C4-2B (cell line): Measurements from ENCODE around the gene HEBP2.
A peak's percentile ranks its signal among the peaks of the same experiment; 100 is the strongest.

Source experiments
- H3K27ac ChIP-seq: fragments of 450-650 bp; 2 replicates; pipeline ENCODE4 v1.5.1; 2017
- ZFX ChIP-seq: fragments of 450-650 bp; IDR thresholded peaks from 2 replicates; pipeline ENCODE4 v1.6.1; 2017
- TF ChIP-seq, protein P1 (sequence below): fragments of 450-650 bp; conservative IDR thresholded peaks from 2 replicates; pipeline ENCODE4 v1.5.1; 2017; ENCODE audit warnings: mild to moderate bottlenecking

HEBP2 gene

DNA sequence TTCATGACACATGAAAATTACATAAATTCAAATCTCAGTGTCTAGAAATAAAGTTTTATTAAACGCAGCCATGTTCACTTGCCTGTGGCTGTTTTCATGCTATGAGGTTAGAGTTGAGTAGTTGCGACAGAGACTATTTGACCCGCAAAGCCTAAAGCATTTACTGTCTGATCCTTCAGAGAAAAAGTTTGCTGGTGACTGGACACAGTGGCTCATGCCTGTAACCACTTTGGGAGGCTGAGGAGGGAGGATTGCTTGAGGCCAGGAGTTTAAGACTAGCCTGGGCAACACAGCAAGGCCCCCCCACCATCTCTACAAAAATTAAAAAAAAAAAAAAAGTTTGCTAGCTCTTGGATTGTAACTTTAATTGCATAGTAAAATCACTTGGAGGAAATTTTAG, 17.1 kb upstream of the HEBP2 start:
- no peak for TF ChIP-seq ZFX
- TF ChIP-seq, protein P1, sequence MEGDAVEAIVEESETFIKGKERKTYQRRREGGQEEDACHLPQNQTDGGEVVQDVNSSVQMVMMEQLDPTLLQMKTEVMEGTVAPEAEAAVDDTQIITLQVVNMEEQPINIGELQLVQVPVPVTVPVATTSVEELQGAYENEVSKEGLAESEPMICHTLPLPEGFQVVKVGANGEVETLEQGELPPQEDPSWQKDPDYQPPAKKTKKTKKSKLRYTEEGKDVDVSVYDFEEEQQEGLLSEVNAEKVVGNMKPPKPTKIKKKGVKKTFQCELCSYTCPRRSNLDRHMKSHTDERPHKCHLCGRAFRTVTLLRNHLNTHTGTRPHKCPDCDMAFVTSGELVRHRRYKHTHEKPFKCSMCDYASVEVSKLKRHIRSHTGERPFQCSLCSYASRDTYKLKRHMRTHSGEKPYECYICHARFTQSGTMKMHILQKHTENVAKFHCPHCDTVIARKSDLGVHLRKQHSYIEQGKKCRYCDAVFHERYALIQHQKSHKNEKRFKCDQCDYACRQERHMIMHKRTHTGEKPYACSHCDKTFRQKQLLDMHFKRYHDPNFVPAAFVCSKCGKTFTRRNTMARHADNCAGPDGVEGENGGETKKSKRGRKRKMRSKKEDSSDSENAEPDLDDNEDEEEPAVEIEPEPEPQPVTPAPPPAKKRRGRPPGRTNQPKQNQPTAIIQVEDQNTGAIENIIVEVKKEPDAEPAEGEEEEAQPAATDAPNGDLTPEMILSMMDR = no peak
- H3K27ac ChIP-seq = peak overlapping the region; percentile 85

DNA sequence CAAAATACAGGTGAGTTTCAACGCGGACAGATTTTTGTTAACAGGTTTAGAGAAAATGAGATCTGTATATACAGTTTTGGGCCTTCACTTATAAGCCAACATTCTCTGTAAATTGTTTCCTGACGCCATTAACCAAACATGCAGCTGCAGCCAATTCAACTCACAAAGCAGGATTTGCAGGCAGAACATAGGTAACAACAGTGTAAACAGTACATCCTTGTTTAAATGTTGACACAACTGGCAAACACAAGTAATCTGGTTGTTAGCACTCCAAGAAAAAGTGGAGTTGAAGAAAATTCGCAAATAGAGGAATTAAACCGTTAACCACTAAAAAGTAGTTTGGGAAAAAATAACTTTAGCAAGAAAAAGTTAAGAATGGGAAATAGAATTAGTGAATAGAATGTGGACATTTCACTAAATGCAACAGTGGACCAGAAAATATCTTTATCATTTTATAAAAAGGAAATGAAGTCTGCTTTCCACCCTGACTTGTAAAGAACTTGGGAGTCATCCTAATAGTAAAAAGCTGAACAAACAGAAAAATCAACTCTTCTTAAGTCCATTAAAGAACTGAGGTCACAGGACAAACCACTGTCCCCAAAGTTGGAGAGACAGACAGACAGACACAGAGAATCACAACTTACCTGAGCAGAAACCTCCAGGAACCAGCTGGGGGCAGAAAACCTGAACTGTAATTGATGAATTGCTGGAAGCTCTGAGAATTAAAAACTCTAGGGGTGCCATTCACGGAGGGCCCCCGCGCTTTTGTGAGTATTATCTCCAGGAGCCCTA, 16.2 kb upstream of the HEBP2 start:
- peak overlapping the region; percentile 94 for H3K27ac ChIP-seq
- TF ChIP-seq ZFX = no peak
- TF ChIP-seq, protein P1 = peak; percentile 31

DNA sequence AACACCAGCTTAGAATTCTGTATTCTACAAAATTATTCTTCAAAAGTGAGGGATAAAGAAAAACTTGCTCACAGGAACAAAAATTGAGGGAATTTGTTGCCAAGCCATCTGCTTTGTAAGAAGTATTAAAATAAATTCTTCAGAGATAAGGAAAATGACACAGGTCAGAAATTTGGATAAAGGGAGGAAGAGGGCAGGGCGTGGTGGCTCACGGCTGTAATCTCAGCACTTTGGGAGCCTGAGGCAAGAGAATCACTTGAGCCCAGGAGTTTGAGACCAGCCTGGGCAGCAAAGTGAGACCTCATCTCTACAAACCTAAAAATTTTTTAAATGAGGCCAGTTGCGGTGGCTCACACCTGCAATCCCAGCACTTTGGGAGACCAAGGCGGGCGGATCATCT, 14.5 kb upstream of the HEBP2 start:
- peak overlapping the region; percentile 24; the same call in 1 of the 2 replicates for H3K27ac ChIP-seq
- TF ChIP-seq, protein P1 = no peak
- TF ChIP-seq ZFX = no peak

DNA sequence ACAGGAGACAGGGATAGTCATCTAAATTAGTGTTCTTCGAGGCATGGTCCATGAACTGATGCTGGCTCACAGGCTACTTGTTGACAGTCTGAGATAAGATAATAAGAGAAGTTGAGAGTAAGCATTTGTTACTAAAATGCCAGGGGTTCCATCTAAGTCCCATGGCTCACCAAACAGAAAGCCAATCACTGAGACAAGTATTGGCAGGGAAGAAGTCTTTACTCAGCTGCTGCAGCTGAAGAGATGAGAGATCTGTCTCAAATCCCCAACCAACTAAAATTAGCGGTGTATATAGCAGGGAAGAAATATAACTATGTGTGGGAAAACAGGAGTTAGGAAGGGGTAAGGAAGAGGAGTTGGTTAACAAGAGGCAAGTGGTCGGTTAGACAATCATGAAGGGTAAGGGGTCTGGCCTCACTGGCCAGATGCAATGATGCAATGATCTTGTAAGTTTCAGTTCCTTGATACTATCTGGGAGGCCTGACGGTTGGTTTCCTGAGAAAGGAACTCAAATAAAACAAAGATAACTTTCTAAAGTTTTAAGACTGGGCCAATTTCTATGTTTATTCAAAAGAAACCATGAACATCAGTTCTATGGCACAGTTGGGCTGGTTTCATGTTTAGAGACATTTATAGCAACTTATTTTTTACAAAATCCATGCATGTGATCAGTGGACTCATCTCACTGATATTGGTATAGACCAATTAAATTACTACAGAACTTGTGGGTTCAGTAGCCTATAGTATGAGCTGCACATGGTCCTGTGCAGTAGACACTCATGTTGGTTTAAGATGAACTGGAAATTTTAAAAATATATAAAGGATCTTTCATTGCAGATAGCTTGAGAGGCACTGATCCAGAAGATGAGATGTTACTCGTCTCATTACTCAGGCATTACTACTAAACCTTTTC, 9.9 kb upstream of the HEBP2 start:
- TF ChIP-seq, protein P1 = no peak
- no peak for TF ChIP-seq ZFX
- H3K27ac ChIP-seq = no peak overlapping the region

DNA sequence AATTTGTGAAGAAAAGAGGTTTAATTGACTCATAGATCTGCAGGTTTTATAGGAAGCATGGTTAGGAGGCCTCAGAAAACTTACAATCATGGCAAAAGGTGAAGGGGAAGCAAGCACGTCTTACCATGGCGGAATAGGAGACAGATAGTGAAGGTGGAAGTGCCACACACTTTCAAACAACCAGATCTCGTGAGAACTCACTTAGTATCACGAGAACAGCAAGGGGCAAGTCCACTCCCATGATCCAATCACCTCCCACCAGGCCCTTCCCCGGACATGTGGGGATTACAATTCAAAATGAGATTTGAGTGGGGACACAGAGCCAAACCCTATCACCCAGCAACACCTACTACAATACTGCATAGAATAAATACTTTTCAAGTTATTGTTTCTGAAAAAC, 7.3 kb upstream of the HEBP2 start:
- TF ChIP-seq ZFX = no peak
- TF ChIP-seq, protein P1 = no peak

DNA sequence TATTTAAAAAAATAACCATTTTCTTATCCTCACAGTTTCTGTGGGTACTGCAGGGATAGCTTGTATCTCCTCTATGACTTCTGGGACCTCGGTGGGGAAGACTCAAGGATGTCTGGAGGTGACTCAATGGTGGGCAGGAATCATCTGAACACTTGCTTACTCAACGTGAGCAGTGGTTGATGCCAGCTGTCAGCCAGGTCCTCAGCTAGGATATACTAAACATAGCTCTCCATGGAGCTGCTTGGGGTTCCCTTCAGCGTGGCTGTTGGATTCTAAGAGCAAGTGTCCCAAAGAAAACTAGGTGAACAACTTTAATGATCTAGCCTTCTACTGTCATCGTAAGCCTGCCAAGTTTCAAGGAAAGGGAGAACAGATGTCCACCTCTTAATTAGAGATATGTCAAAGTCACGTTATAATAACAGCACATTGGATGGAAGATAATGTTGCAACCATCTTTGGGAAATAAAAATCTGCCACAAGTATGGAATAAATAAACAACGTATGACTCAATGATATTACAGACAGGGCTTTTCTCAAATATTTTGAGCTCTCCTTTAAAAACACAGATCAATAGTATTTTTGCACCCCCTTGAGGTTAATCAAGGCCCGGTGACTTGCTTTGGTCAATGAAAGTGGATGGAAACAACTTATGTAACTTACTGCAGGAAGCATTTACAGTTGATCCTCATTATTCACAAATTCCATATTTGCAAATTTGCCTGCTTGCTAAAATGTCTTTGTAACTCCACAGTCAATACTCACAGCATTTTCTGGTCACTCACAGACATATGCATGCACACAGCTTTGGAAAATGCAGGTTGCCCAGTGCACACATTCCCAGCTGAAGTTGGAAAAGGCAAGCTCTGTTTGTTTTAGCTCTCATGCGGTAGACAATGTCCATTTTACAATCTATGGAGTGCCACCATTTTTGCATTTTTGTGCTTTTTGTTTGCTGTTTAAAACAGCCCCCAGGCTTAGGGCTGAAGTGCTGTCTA, 6.6 kb upstream of the HEBP2 start:
- no peak overlapping the region; the same call in 1 of the 2 replicates for H3K27ac ChIP-seq
- TF ChIP-seq ZFX = no peak
- TF ChIP-seq, protein P1 = no peak

More for the DNA sequence above, 7.3 kb upstream of the HEBP2 start:
- no peak overlapping the region for H3K27ac ChIP-seq
